NCI-H82 (cell line): ENCODE measurements around the gene GALNT4.

Source experiments
- DNase-seq: peaks from one replicate; lab custom pipeline; 2025; lab: John Stamatoyannopoulos, UW

The GALNT4 gene

DNA sequence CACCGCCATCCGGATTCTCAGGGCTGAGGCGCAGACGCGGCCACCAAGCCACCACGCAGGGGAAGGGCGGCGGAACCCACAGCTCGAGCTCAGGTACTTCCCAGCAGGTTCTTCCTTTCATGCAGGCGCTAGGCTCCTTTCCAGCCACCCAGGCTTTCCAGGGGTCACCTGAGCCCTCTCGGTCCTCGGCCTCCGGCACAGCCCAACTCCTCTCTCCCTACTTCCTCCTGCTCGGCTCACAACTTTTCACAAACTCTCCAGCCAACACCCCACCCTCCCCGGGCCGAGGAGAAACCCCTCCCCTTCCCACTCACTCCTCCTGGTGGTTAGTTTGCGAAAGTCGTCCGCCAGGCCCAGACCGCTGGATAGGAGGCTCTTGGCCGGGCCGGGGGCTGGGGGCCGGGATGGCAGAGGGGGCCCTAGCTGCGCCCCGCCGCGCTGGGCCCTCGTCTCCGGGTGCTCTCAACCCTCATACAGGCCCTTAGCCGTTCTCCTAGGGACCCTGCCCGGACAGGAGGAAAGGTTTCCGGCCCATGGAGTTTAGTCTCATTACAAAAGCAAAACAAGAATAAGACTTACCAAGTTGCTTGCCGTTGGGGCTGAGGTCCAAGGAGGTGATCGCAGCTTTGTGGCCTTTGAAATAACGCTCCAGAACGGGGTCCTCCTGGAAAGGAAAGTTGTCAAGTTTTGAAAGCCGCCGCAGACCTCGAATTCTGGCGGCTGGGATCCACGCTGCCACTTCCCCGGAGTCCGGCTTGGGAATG, at the start of gene GALNT4:
GALNT4 (minus strand) TSS at position 256 of the 764 bp plus-strand sequence; CDS start at position 9, 247 bp downstream.
- peak; percentile 82 for DNase-seq

DNA sequence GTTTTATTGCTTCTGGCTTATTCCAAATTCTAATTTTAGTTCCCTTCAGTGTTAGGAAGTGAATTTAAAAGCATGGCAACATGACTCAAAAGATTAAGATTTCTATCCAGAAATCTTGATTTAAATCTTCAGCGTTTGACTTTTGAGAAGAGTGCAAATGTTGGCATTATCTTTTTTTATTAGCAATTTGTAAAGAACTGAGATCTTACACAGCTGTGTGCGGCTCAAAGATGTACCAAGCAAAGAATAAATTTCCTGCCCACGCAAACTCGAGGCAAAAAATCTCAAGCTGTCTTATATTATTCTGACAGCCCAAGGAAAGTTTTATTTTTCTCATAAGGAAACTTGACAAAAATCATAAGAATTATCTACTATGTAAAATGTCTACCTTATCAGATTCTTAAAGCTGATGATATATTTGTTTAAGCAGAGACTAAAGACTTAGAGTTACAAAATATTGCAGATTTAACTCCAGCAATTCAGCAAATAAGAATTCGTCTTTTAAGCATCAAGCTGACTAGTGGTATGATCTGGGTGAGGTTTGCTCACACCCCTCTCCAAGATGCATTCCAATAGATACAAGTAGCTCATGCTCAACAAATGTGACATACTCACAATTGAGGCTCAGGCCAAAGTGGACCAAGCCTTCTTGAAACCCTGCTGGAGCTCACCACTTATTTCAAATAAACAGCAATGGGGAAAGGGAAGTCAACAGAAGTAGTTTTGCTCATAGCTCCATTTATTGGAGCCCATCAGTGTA, 48.6 kb upstream of the GALNT4 start:
- no peak for DNase-seq

DNA sequence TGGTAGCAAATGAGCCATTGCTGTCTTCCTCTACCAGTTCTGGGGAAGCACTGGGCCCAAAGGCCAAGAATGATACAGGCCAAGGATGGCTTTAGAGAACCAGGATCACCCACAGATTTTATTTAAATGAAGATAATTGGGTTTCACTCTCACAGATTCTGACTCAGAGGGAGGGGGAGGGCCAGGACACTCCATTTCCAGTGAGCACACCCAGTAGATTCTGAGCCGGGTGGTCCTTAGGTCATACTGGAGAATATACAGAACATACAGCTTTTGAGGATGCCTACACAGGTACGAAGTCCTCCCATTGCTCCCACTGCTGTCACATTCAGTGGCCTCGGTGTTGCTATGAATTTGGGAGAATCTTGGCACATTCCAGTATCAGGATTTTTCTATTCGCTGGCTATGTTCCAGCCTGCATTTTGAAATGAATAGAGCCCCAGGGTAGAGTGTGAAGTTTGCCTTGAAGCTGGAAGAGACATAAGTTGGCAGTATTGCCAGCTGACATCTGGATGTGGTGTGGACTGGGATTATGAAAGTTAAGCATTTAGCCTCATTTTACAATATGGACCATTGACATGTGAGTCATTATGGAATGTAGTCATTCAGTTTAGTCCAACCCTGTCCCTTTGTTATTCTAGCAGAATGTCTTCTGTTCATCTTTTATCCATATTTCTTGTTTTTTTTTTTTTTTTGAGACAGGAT, 47.0 kb upstream of the GALNT4 start:
- no peak for DNase-seq

DNA sequence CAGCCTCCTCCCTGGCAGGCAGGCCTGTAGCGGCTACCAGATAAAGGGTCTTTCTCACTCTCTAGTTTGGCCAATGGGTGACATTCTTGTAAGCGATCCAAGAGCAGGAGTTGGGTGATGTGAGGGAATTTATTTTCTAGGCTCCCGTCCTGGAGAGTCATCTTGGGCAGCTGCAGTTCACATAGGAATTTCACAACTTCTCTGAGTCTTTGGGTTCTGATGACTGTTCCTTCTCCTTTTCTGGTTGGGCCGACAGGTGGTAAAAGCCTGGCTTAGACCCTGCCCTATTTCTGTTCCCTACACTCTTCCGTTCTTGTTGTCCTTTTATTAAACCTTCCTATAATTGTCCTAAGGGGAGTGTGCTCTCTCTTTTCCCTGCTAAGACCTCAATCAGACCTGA, 43.9 kb upstream of the GALNT4 start:
- DNase-seq: no peak

DNA sequence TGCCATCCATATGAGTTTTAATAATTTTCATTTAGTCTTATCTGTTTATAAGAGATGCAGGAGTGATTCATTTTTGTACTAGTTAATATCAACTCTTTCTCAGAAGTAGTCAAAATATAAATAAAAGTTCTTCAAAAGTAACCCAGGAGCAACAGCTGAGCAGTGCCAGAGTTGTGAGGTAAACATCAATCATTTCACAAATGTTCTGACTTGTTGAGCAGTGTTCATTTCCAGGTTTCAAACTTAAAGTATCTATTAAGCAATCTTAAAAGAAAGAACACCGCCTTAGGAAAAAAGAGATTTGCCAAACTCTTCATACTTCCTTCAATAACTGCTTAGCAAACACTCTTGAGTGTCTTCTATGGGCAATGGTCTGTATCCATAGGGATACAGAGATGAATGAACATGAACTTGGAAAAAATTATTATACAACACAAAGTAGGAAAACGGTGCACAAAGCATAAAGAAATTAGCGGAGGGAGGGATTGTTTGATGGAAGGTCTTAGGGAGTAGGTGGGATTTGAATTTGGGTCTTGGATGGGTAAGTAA, 43.2 kb upstream of the GALNT4 start:
- DNase-seq: no peak

DNA sequence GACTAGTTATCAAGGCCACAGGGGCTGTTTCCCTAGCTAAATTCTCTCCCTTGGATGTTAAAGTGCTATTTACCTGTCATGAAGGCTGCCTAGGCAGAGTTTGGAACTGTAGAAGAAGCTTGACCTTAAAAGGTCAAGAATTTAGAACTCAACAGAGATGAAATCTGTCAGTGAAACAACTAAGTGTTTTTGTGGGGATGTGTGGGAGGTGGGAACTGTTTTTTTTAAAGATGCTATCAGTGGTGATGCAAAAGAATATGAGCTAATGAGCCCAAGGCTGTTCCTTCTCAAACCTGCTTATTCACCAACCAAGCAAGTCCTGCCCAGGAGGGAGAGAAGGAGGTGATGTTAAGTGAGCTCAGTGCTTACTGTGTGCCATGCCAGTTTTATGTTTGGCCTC, 42.0 kb upstream of the GALNT4 start:
- DNase-seq: no peak

DNA sequence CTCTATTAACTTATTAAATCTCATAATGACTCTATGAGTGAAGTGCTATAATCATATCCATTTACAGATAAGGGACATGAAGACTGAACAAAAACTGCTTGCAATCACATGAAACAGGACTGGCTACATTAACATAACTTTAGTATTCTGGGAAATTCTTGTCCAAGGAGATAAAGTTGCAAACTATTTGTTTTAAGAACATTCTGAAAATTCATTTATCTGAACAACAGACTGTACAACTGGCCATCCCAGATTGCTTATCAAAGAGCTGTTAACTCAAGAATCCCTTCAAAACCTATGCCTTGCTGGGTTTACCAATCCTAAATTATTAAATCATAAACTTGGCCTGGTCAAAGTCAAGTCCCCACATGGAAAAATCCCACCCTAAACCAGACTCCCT, 40.4 kb upstream of the GALNT4 start:
- no peak for DNase-seq

DNA sequence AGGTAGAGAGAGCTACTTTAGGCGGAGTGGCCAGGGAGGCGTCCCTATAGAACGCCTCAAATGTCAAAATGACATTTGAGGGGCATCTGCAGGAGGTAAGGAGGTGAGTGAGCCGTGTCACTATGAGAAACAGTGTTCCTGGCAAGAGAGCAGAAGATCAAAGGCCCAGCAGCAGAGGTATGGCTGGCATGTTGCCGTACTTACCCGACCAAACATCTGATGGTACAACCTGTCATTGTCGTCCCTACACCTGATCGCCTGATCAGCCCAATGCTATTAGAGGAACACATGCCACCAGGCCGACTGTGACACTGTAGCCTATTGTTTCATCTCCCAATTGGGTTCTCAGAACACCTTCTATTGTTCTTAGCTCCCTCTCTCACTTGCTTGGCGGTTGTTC, 35.2 kb upstream of the GALNT4 start:
- no peak for DNase-seq

DNA sequence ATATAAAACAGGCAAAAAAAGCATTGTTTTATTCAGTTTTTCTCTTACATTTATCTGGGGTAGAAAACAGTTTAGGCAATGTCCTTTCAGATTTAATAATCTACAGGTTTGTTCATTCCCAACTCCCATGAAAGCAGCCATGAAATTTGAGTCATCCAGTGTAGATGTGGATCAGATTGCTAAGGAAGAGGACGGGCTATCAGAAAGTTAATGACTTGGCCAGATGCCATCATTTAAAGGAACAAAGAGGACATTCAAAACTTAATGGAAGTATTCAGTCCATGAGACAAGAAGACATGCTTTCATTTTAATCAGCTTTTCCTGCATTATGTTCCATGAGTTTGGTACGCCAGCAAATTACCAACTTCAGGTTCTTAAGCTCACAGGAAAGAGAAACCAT, 32.4 kb upstream of the GALNT4 start:
- peak; percentile 32 for DNase-seq

DNA sequence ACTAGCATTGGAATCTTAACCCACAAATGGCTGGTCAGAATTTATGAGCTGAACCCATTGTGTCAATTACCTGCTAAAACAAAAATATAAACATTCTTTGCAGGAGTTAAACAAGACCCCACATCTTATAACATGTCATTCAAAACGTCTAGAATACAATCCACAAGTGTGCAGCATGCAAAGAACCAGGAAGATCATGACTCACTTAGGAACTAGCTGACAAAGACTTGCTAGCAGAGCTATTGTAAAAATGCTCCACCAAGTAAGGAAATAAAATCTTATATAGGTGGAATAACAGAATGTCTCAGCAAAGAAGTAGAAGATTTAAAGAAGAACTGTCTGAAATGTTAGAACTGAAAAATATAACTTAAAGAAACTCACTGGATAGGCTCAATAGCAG, 27.8 kb upstream of the GALNT4 start:
- DNase-seq: no peak

DNA sequence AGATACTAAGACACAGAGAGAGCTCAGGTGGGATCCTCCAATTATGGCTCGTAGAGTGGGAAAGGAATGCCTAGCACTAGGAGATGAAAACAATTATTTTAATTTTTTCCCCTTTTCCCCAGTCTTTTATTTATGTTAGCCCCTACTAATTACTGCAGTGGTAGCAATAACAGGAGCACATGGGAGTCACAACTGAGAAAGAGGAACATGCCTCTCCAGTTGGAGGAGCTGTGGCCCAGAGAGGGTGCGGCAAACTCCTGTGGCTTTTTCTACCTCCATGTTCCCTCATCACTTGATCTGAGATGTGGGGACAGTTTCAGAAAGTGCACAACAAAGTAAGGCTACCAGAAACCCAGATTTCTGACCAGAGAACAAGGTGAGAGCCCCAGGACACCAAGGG, 27.2 kb upstream of the GALNT4 start:
- no peak for DNase-seq

DNA sequence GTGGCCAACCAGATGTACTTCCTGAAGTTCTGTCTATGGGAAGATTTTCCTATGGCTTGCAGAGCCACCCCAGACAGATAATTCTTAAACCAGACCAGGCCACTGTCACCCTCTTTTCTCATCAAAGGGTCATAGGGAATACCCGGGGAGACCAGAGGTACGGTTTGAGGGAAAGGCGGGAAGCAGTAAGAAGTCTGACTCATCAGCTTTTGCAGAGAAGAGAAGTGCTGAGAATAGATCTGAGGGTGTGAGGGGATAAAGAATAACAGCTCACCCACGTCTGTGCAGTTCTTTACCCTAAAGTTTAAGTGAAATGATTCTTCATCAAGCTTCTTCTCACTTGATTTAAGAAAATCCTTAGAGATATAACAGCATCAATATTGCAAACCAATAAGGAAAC, 22.5 kb upstream of the GALNT4 start:
- no peak for DNase-seq

DNA sequence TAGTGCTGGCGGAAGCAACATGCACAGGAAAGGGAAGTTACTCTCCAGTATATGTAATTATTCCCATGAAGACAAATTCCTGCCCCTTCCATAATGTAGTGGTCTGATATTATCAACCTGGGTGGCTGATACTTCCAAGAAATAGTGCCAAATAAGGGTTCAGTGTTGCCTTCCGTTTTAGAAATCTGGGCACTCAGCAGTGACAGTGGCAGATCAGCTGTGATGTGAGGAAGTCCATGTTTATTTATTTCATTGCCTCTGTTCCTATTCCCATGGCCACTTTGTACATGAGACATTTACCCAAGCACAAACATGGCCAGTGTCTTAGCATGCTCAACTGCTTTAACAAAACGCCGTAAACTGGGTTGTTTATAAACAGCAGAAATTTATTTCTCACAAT, 21.6 kb upstream of the GALNT4 start:
- DNase-seq: no peak

DNA sequence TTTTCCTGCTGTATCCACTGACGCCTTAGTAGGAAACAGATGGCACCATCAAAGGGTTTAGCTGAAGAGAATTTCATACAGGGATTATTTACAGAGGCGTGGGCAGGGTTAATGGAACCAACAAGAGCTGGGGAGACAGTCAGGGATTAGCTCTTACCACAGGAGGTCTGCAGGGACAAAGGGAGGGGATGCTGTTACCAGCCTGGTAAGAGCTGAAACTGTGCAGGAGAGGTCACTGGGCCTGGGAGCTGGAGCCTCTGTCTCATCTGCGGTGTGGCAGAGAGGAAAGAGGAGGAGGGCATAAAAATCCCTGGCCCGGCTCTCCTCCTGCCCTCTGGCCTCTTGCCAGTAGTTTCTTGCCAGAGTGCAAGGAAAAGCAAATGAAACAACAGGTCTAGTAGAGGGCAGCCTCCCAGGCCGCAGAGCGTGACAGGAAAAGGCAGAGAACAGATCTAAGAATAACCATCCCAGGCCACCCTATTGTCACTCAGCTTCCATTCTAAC, 20.1 kb upstream of the GALNT4 start:
- peak; percentile 98 for DNase-seq

DNA sequence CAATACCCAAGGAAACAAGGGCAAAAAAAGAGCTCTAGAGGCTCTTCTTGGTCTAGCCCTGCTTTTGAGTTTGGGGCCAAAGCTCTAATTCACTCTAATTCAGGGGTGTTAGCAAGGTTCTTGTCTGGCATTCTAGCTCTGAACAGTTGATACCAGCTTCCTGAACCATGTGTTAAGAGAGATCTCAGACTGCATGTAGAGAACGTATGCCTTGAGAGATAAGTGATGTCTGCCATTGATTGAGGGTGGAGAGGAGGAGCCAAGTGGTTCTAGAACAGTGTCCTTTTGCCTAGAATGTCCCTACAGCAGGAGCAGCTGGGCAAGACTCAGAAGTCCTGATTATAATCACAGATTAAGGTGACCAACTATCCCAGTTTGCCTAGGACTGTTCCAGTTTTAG, 19.4 kb upstream of the GALNT4 start:
- DNase-seq: peak; percentile 42

DNA sequence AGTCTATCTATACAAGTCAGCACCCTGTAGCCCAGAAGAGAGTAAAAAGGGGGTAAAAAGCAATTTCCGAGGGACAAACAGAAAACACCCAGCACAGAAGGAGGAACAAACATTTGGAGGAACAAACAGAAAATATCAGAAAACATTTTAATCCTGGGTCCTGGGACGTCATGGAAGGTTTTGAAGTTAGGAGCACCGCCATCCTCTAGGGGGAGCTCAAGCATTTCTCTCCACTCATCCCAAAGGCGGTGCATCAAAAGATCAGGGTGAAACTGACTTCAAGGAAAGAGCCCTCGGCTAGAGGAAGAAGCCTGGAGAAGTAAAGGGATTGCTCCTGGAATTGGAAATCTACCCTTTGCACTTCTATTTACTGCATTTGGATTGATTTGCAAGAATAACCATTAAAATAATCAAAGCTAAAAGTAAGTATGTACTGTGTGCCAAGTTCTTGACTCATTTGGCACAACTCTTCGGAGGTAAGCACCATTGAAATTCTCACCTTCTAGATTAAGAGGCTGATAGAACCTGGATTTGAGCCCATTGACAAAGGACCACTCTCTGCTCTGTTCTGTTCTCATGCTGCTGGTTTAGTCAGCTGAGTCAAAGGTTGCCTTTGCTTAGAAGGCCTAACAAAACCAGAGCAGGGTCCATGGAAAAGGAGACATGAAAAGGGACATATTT, 18.5 kb upstream of the GALNT4 start:
- DNase-seq: peak; percentile 93

DNA sequence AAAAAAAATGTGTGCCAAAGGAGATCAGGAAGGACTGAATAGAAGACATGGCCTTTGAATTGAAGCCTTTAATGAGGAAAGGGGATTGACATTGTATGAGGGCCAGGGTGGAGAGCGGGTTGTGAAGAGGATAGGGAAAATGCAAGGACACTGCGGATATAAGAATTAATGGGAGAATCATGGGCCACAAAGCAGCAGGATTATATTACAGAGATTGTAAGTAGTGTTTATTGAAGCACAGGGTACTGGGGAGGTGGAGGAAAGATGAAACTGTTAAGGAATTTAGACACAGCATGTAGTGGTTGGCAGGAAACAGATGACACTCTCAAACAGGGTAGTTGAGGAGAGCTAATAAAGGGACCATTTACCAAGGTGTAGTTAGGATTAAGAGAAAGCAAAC, 17.6 kb upstream of the GALNT4 start:
- DNase-seq: no peak

DNA sequence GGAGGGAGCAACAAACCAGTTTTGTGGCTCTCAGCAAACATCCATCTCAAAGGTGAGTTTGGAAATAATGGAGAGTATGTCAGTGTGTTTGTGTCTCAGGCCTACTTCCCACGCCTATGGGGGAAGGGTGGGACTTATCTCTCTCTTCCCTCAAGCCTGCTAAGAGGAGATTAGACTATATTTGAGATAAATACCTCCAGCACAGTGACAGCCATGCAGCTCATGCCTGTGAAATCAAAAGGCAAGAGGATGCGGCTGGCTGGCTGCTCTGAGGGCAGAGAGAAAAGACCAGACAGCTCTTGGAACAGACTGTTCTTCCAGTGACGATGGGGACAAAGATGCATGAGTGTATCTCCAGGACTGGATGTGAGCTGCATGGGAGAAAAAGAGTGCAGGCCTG, 16.0 kb upstream of the GALNT4 start:
- DNase-seq: peak; percentile 92

DNA sequence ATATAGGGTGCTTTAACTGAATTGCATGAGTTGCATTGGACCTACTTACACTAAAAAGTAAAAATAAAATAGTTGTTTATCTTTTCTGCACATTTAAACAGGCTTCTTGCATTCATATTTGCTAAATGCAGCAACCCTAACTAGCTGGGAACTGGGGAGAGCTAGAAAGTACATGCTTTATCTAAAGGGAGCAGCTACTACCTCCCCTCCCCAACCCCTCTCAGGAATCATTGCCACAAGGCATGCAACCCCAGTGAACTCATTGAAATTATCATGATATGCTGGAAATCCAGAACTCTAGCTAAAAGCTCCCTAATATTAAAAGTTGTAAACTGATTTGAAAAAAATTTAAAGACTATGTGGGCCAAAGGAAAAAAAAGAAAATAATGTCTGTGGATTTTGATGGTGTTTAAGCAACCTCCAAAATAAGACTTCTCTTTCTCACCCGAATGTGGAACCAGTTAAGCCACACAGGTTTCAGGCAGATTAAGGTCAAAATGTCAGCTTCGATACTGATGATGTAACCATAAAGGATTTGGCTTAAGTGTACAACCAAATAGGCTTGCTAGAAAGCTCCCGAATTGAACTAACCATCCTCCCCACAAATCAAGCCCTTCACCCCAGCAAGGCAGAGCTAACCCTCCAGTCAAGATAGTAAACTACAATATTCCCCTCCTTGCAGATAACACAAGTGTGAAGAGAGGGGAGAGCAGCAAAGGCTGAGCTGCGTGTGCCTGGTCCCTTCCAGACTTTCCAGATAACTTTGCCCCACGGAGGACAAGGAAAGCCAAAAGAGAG, 15.0 kb upstream of the GALNT4 start:
- DNase-seq: peak; percentile 72

DNA sequence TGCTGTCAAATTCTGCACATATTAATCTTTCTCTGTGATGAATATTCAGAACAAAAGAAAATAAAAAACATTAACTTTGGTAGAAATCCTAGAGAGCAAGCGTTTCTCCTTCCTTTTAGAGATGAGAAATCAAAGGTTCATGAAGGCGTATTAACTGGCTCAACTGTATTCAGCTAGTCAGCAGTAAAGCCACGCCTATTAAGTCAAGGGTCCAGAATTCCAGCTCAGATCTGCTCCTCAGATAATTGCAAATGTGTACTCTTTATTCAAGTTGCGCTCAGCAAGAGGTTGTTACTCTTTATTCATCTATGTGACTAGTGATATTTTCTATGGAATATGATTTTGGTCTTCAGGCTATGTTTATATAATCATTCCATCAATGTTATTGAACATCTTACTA, 14.3 kb upstream of the GALNT4 start:
- DNase-seq: peak; percentile 2

DNA sequence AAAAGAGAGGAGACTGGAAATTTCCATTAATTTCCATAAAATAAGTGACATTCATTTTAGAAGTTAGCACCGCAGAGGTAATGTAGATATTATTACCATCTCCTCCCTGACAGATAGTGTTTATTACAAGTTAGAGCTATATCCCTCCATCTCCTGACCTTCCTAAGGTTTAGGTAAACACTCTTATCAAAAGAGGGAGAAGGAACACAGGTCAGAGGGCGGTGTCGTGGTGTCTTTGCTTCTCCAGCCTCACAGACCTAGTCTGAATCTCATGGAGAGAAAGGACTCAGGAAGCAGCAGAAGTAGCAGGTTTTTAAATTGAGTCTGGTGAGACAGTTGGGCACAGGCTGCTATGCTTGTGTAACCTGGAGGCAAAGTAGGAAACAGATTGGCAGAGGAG, 12.8 kb upstream of the GALNT4 start:
- no peak for DNase-seq
